T-helper 1 cell treated with Interleukin-12 subunit alpha and Interleukin-12 subunit beta and Interleukin-4 antibody, amounts not matched to agents 30 ng/mL and 1 ng/mL, for 36 hours (primary cell): ENCODE results near the gene PCDHGB7. TPM values are rescaled to one million over a fixed set of nuclear protein-coding genes. Genes with fewer than 3 reads are reported as not detected.
"Not testable (repeated sequence)": the region's sequence is repeated elsewhere in the genome, so short reads cannot be mapped to it uniquely, and the experiment has no call there.

Source experiments
- intact Hi-C: fragments of 100-400 bp; cut with micrococcal nuclease; formaldehyde crosslinking; loops from one replicate; pipeline ENCODE4 v1.15.1; 2024
- total RNA-seq: library from RNA; stranded (reverse); gene quantifications from 2 replicates; pipeline ENCODE4 v1.2.3, GENCODE V29; 2022

The PCDHGB7 gene
- total RNA-seq = 0.07 and 0.29 TPM in 2 replicates

- intact Hi-C loops = loop anchor here (1.0 to 2.0 kb wide), 4 partner anchors 95 to 141 kb away; partner anchors contain the start of gene TAF7
These were observed at the start of gene PCDHGB7 for GRCh38 chr5:141417494-141418172. Gene PCDHGB7, plus strand, starts transcription at chr5:141417677. Its CDS starts 183 bp downstream, at chr5:141417860.

- intact Hi-C loops = loop anchor here (5.0 to 10.0 kb wide), 5 partner anchors 43 to 545 kb away; partner anchors contain the start of genes PCDHA11, PCDHA5, PCDHA6 and PCDHB10
These were observed 47.3 kb upstream of the PCDHGB7 start, which contains the start of gene PCDHGB3 for GRCh38 chr5:141369994-141370848. Gene PCDHGB3, plus strand, starts transcription at chr5:141370242. Its CDS starts 153 bp downstream, at chr5:141370395.

GRCh38 chr5:141371572-141372475 lies 45.7 kb upstream of the PCDHGB7 start:
- intact Hi-C loops = loop anchor here (5.0 kb wide), 1 partner anchor 45 kb away; no protein-coding TSS in a partner anchor

- intact Hi-C loops = loop anchor here (5.0 kb wide), 1 partner anchor 46 kb away; no protein-coding TSS in a partner anchor
These were observed 43.7 kb upstream of the PCDHGB7 start, which contains the start of gene PCDHGA6 for GRCh38 chr5:141373673-141374317. Gene PCDHGA6, plus strand, starts transcription at chr5:141373891. Its CDS starts 193 bp downstream, at chr5:141374084.

GRCh38 chr5:141374627-141375026 lies 42.9 kb upstream of the PCDHGB7 start:
- intact Hi-C loops = loop anchor here (5.0 kb wide), 1 partner anchor 47 kb away; no protein-coding TSS in a partner anchor

- intact Hi-C loops = not testable (repeated sequence)
These were observed 41.9 kb upstream of the PCDHGB7 start for GRCh38 chr5:141375444-141376155.

GRCh38 chr5:141382469-141383294 lies 34.8 kb upstream of the PCDHGB7 start, which contains the start of gene PCDHGA7:
Gene PCDHGA7, plus strand, starts transcription at chr5:141382742. Its CDS starts 158 bp downstream, at chr5:141382900.
- intact Hi-C loops = no loop called here

- intact Hi-C loops = no loop called here
These were observed 34.1 kb upstream of the PCDHGB7 start for GRCh38 chr5:141383345-141383744.

- intact Hi-C loops = no loop called here
These were observed 32.8 kb upstream of the PCDHGB7 start for GRCh38 chr5:141384471-141385267.

- intact Hi-C loops = not testable (repeated sequence)
These were observed 29.7 kb upstream of the PCDHGB7 start, which contains the start of gene PCDHGB4 for GRCh38 chr5:141387557-141388311. Gene PCDHGB4, plus strand, starts transcription at chr5:141387698. Its CDS starts 187 bp downstream, at chr5:141387885.

GRCh38 chr5:141388661-141389060 lies 28.8 kb upstream of the PCDHGB7 start:
- intact Hi-C loops = no loop called here

GRCh38 chr5:141389153-141390042 lies 28.1 kb upstream of the PCDHGB7 start:
- intact Hi-C loops = no loop called here

- intact Hi-C loops = no loop called here
These were observed 24.9 kb upstream of the PCDHGB7 start, which contains the start of gene PCDHGA8 for GRCh38 chr5:141392429-141393198. Gene PCDHGA8, plus strand, starts transcription at chr5:141392633. Its CDS starts 181 bp downstream, at chr5:141392814.

GRCh38 chr5:141393267-141393666 lies 24.2 kb upstream of the PCDHGB7 start:
- intact Hi-C loops = no loop called here
